Sigmoid colon (tissue), 4 donors: ENCODE results near the gene NBEAL1.

ENCODE experiments used
- EP300 ChIP-seq, 4 donors: sonication (generic); formaldehyde crosslinking; IDR thresholded peaks; one replicate each; pipeline ENCODE4 v1.6.1; 2017; ENCODE audit warnings: antibody characterized with exemption in 4 of 4
- POLR2A ChIP-seq, 2 donors: fragments of 450-650 bp; IDR thresholded peaks; one replicate each; pipeline ENCODE4 v1.6.1; 2016; ENCODE audit warnings: antibody characterized with exemption in 2 of 2, mild to moderate bottlenecking in 2 of 2, moderate library complexity in 2 of 2
- POLR2AphosphoS5 ChIP-seq, 4 donors: sonication (generic); formaldehyde crosslinking; IDR thresholded peaks; one replicate each; pipeline ENCODE4 v1.6.1; 2017; ENCODE audit warnings: antibody characterized with exemption in 4 of 4
- TF ChIP-seq, protein P1 (sequence below), 4 experiments: fragments of 450-650 bp in 3 of 4; fragments of 200-600 bp in 1 of 4; IDR thresholded peaks; one replicate each; pipeline ENCODE4 v1.5.1; 2016 to 2019; ENCODE audit warnings: antibody characterized with exemption in 4 of 4, mild to moderate bottlenecking in 3 of 4, moderate library complexity in 2 of 4

DNA sequence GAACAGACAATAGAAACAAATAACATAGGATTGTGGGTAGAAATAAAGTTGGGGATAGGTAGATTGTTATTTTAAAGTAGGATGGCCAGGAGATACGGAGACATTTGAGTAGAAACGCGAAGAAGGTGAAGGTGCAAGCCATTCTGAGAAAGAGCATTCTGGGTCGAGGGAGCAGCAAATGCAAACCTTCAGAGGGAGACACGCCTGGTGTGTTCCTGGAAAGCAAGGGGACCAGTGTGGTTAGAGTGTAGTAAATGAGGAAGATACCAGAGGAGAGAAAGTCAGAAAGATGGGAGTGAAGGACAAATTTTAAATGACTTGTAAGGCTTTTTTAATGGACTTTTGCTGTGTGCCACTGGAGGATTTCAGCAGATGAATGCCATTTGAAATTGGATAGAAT lies 225.8 kb downstream of the NBEAL1 start:
- TF ChIP-seq POLR2AphosphoS5 (IDR thresholded peaks at IDR 0.05) (no peak), EP300 (IDR thresholded peaks at IDR 0.05) (no peak), POLR2A (IDR thresholded peaks at IDR 0.05) (no peak)
- TF ChIP-seq, protein P1, sequence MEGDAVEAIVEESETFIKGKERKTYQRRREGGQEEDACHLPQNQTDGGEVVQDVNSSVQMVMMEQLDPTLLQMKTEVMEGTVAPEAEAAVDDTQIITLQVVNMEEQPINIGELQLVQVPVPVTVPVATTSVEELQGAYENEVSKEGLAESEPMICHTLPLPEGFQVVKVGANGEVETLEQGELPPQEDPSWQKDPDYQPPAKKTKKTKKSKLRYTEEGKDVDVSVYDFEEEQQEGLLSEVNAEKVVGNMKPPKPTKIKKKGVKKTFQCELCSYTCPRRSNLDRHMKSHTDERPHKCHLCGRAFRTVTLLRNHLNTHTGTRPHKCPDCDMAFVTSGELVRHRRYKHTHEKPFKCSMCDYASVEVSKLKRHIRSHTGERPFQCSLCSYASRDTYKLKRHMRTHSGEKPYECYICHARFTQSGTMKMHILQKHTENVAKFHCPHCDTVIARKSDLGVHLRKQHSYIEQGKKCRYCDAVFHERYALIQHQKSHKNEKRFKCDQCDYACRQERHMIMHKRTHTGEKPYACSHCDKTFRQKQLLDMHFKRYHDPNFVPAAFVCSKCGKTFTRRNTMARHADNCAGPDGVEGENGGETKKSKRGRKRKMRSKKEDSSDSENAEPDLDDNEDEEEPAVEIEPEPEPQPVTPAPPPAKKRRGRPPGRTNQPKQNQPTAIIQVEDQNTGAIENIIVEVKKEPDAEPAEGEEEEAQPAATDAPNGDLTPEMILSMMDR (IDR thresholded peaks at IDR 0.05) = no peak
